WI38 (cell line): ENCODE measurements around the gene CEP192.
"Not testable (repeated sequence)": the region's sequence is repeated elsewhere in the genome, so short reads cannot be mapped to it uniquely, and the experiment has no call there.

Source experiments
- H3K4me3 ChIP-seq: 2 replicates; pipeline ENCODE4 v1.5.1; 2011; ENCODE audit warnings: low read depth, mild to moderate bottlenecking, control low read depth, low read length
- CTCF ChIP-seq: IDR thresholded peaks from 2 replicates; pipeline ENCODE4 v1.5.1; 2012; ENCODE audit warnings: low read depth, mild to moderate bottlenecking, control low read depth, low read length

Gene CEP192

DNA sequence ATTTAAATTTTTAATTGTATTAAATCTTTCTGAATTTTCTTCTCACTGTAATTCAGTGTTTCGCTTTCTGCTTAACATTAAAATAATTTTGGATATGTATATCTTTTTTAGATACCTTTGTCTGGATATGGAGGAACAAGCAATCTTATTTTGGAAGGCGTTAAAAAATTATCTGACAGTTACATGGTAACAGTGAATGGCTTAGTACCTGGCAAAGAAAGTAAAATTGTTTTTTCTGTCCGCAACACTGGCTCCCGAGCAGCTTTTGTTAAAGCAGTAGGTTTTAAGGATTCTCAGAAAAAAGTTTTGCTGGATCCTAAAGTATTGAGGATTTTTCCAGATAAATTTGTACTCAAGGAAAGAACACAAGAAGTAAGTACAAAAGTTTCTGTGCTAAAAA is 95.7 kb downstream of the CEP192 start:
- no peak for TF ChIP-seq CTCF
- H3K4me3 ChIP-seq: no peak overlapping the region

DNA sequence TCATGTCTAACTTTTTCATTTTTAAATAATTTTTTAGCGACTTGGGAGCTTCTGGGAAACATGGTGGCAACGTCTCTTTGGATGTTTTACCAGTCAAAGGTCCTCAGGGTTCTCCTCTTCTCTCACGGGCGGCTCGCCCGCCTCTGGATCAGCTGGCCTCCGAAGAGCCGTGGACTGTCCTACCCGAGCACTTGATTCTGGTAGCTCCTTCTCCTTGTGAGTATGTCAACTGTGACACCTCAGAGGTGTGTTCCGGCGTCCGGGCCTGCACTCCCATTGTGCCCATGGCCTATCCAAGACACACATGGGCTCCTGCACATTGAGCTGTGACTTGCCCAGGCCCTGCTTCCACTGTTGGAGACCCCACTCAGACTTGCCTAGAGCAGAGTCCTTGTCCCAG is 104.3 kb downstream of the CEP192 start:
- TF ChIP-seq CTCF: no peak
- no peak overlapping the region for H3K4me3 ChIP-seq

DNA sequence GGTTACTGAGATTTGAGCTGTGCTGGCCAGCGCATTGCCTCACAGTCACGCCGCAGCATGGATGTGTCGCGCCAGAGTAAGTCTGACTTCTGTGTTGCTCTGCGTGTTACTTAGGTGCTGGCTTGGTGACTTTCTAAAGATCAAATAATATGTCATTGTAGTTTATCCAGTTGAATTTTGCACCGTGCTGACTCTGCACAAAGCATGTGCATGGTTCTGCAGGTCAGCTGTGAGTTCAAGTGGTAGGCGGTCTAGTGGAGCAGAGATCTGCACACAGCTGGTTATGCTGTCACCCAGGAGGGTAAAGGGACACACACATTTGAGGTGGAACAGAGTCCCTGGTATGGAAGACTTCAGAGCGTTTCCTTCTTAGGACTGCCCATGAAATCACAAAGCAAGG is 105.1 kb downstream of the CEP192 start:
- no peak for TF ChIP-seq CTCF
- H3K4me3 ChIP-seq: no peak overlapping the region

GRCh38 chr18:13096719-13097118 is 105.6 kb downstream of the CEP192 start:
- no peak overlapping the region for H3K4me3 ChIP-seq
- TF ChIP-seq CTCF: no peak

GRCh38 chr18:13098104-13098503 is 106.9 kb downstream of the CEP192 start:
- H3K4me3 ChIP-seq: not testable (repeated sequence)

DNA sequence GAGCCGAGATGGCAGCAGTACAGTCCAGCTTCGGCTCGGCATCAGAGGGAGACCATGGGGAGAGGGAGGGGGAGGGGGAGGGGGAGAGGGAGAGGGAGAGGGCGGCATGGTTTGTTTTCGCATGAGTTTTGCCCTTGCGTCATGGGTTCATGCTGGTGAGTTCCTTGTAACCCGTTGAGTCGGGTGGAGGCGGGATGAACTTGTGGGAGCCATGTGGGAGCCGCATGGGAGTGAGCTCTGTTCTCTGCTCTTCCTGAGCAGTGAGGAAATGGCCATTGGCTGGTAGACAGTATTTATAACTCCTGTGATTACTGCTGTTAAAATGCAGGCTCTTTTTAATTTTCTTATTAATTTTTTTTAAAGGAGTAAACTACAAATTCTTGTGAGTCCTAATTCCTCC is 108.0 kb downstream of the CEP192 start:
- no peak for TF ChIP-seq CTCF
- H3K4me3 ChIP-seq: no peak overlapping the region

DNA sequence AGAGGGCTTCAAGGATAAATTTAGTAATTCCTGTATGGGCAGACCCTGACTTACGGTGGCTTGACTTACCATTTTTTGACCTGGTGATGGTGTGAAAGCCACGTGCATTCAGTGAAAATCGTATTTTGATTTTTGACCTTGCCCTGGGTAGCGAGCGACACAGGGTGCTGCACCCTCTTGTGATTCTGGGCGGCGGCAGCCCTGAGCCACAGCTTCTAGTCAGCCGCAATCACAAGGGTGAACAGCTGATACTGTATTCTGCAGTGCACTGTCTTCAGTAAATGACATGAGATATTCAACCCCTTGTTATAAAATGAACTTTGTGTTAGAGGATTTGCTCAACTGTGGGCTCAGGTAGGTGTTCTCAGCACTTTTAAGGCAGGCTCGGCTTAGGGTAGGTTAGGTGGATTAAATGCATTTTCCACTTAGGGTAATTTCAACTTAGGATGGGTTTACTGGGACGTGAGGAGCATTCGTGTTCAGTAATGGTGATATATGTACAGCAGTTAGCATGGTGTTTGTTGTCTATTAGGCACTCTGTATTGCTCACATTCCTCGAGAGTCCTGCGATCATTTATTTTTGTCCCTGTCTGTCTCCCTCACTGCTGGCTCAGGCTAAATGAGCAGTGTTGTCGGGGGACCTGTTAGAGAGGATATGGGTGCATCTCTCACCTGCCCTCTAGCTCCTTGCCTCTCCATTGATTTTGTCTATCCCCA is 109.9 kb downstream of the CEP192 start:
- no peak for TF ChIP-seq CTCF
- no peak overlapping the region for H3K4me3 ChIP-seq

GRCh38 chr18:13101659-13102197 is 110.6 kb downstream of the CEP192 start:
- no peak for TF ChIP-seq CTCF
- no peak overlapping the region for H3K4me3 ChIP-seq
